Loucy (cell line): ENCODE measurements around the gene GLYR1.

Source experiments
- EZH2phosphoT487 ChIP-seq: fragments of 200-600 bp; IDR thresholded peaks from 2 replicates; pipeline ENCODE4 v1.6.1; 2018; ENCODE audit warnings: antibody characterized with exemption, mild to moderate bottlenecking, moderate library complexity, borderline replicate concordance
- TF ChIP-seq, protein P1 (sequence below): fragments of 200-600 bp; sonication (generic); conservative IDR thresholded peaks from 2 replicates; pipeline ENCODE4 v1.5.1; 2014; ENCODE audit warnings: mild to moderate bottlenecking, antibody characterized with exemption, low read length

DNA sequence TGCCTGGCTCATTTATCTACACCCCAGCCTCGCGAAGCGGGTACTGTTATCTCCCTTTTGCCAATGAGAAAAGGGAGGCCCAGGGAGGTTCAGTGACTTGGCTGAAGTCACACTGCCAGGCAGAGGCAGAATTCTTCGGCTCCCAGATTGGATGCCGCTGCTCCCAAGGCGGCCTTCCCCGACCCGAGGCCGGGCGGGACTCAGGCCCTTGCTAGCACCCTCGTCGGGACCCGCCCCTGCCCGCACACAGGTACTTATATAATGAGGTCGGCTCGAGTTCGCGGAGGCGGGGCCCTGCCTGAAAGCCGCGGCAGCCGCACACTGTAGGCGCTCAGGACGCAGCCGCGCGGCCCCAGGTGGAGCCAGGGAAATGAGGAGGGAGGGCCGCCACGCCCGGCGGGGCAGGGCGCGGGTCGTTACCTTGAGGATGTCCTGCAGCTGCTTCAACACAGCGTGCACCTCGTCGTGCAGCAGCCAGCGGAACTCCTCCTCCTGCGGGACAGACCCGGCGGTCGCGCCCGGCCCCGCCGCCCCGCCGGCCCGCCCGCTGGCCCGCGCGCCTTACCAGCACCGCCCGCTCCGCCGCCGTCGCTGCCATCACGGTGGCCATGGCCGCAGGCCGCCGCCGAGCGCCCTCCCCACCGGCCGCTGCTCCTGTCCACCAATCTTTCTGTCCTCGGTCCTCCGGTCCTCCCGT is 45.0 kb downstream of the GLYR1 start, which contains the start of gene ROGDI:
- TF ChIP-seq, protein P1, sequence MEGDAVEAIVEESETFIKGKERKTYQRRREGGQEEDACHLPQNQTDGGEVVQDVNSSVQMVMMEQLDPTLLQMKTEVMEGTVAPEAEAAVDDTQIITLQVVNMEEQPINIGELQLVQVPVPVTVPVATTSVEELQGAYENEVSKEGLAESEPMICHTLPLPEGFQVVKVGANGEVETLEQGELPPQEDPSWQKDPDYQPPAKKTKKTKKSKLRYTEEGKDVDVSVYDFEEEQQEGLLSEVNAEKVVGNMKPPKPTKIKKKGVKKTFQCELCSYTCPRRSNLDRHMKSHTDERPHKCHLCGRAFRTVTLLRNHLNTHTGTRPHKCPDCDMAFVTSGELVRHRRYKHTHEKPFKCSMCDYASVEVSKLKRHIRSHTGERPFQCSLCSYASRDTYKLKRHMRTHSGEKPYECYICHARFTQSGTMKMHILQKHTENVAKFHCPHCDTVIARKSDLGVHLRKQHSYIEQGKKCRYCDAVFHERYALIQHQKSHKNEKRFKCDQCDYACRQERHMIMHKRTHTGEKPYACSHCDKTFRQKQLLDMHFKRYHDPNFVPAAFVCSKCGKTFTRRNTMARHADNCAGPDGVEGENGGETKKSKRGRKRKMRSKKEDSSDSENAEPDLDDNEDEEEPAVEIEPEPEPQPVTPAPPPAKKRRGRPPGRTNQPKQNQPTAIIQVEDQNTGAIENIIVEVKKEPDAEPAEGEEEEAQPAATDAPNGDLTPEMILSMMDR, result no peak
- TF ChIP-seq EZH2phosphoT487, result no peak
